Mammary epithelial cell (primary cell): ENCODE results near the gene MMP28.

Source experiments
- CTCF ChIP-seq, 2 donors: IDR thresholded peaks in 1 of 2; conservative IDR thresholded peaks in 1 of 2; 2 replicates each; pipeline ENCODE4 v1.5.1; 2011 to 2012; ENCODE audit warnings: inconsistent platforms in 2 of 2, low read length in 2 of 2, mild to moderate bottlenecking in 2 of 2, control low read depth in 1 of 2, low read depth in 1 of 2; ENCODE audit not compliant: insufficient read depth in 1 of 2; ENCODE audit errors: extremely low read depth in 1 of 2
- EZH2 ChIP-seq: IDR thresholded peaks from 2 replicates; pipeline ENCODE4 v1.6.1; 2012; ENCODE audit warnings: low read length, inconsistent platforms, borderline replicate concordance

- TF ChIP-seq CTCF (conservative IDR thresholded peaks at IDR 0.05 in 1 of 2, IDR thresholded peaks at IDR 0.05 in 1 of 2; ENCODE audit: extremely low read depth in 1 of 2, insufficient read depth in 1 of 2, low read depth in 1 of 2, low read length in 2 of 2) (no peak), EZH2 (no peak)
Measured at GRCh38 chr17:35841505-35841904, 46.1 kb upstream of the MMP28 start.
